DMS 273 (cell line): Measurements from ENCODE around the gene MAEA.

ENCODE experiments used
- DNase-seq: peaks from one replicate; lab custom pipeline; 2025; ENCODE audit not compliant: unreplicated experiment; lab: John Stamatoyannopoulos, UW

The MAEA gene

DNA sequence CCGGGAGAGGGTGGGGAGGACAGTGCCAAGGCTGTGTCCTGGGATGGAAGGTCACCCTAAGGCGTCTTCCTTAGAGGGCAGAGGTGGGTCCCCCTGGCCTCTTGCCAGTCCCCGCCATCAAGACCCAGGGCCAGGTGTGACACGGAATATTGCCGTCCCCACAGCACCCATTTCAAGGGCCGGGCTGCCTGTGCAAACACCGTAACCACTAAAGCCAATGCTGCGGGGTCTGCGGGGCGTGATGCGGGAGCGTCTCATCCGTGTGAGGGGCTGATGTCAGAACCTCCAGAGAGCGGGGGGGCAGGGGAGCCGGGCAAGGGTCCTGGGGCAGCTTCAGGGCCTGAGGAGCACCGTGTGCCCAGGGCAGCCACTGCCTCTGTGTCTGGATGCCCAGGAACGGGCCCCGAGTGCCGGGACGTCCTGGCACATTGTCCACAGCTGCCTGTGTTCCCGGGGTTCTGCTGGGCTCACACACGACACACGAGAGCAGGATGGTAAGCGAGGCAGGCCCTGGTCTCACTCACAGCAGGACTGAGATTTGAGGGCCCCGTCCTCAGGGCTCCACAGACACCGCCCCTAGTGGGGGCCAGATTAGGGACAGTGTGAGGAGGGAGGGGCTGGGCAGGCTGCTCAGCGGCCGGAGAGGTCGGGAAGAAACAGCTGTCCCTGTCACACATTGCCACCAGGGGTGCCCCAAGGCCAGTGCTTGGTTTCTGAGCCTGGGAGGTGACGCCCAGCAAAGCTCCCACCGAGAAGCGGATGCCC, 87.3 kb downstream of the MAEA start:
- DNase-seq: no peak

DNA sequence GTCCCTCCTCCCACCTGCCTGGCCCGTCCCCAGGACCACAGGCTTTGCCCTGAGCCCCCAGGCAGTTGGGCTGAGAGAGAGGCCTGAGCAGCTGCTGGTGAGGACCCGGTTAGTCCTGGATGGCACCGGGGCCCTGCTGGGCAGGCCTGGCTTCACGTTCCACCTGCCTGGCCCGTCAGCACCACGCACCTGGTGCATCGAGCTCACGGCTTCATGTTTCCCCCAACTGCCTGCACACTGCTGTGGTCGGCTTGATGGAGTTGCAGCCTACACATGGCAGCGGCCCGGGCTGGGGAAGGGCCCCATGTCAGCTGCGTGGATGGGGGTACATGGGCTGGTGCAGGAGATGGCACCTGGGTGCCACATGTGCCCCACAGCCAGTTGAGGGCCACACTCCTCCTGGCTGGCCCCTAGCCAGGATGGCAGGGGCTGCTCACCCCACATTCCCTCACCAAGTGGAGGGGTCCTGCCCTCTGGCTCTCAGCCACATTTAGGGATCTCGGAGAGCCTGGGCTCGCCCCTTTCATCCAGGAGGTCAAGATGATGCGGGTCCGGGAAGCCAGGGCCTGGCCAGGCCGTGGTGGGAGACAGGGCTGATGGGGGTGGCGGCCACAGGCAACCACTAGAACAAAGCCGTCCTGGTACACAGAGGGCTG, 88.0 kb downstream of the MAEA start:
- no peak for DNase-seq

DNA sequence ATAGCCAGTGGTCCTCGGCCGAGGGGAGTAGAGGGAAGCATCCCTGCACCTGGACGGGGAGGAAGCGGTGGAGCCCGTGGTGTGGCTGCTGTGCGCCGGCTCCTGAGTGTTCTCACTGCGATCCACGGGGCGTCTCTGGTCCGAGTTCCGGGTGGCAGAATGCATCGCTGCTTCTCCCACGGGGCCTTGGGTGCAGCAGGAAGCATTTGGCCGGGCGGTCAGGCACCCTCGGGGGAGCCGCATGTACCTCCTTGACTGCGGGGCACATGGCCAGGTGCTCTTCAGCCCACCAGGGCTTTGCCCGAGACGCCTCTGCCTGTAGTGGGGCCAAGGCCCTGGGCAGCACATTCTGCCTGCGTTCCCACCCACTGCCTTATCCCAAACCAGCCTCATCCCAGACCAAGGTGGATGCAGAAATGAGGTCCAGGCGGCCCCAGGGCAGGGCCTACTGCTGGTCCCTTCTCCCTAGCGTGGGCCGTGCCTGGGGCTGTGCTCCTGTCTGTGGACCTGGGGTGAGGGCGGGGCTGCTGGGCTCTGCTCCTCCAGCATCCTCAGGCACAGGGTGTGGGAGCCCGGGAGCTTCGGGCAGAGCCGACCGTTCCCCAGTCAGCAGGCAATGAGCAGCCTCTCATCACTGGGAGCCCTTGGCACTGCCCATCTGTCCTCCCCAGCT, 89.0 kb downstream of the MAEA start:
- DNase-seq: no peak

DNA sequence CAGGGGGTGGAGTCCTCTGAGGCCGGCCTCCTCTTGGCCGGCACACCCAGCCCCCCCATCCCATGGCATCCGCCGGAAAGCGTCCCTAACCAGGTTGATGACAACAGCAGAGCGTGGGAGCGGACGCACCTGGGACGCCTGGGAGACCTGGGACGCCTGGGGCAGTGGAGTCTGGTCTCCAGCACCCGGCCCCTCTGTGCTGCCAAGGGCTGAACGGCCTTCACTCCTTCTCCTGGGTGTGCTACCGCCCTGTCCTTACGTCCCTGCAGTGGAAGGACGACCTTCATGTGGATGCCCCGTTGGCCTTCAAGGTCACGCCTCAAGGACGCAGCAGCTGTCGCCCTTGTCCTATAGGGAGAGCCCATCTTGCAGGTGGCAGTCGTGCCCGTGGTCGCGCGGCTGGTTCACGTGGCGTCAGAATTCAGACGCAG, 89.7 kb downstream of the MAEA start:
- DNase-seq: no peak

DNA sequence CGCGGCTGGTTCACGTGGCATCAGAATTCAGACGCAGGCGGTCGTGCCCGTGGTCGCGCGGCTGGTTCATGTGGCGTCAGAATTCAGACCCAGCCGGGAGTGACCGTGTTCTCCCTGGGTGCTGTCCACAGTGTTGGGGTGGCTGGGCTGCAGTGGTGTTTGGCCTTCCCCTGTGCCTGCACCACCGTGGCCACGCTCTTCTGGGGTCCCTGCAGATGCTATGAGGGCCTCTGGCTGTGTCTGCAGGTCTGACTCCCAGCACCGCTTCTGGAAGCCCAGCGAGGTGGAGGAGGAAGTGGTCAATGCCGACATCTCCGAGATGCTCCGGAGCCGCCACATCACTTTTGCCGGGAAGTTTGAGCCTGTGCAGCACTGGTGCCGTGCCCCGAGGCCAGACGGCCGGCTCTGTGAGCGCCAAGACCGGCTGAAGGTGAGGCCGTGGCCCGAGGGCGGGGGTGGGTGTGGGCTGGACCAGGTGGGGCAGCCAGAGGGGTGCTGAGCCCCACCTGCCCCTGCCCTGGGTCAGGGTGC, 90.2 kb downstream of the MAEA start:
- no peak for DNase-seq

DNA sequence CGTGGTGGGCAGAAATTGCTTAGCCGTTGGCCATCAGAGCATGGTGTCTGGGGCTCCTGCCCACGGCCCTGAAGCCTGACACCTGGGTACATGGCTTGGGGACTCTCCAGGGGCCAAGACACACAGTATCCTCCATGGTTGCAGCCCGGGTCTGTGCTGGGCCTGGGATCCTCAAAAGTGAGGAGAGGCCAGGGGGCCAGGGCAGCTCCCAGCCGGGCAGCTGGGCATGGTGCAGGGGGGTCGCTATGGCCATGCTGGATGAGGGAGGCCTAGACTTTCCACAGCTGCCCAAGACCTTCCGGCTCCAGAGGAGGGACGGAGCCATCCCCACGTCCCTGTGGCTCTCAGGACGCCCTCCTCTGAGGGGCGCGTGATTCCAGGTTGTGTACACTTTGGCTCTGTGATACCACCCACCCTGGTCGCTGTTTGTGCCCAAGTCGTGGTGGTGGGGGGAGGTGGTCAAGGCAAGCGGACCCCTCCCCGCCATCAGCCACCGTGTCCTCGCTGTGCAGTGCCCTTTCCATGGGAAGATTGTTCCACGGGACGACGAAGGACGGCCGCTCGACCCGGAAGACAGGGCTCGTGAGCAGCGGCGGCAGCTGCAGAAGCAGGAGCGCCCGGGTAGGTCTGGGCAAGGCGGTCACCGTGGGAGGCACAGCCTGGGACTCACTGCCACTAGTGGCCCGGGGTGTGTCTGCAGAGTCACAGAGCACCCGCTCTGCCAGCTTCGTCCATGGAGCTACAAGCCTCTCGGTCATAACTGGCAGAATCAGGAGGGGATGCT, 90.9 kb downstream of the MAEA start:
- no peak for DNase-seq

DNA sequence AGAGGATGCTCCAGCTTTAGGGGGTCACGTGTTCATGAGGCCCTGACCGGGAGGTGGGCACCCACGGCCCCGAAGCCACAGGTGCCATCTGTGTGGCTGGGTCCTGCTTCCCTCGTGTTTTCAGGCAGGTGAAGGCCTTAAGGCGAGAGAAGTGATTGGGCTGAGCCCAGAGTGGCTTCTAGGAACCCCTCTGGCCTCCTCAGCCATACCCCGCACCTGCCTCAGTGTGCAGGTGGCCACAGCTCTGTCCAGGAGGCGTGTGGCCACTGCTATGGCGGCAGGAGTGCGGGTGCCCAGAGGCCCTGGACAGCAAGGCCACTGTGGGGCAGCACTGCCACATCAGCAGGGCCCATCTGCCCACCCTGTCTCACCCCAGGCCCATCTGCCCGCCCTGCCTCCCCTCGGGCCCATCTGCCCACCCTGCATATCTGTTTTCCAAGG, 91.5 kb downstream of the MAEA start:
- DNase-seq: peak; percentile 23

DNA sequence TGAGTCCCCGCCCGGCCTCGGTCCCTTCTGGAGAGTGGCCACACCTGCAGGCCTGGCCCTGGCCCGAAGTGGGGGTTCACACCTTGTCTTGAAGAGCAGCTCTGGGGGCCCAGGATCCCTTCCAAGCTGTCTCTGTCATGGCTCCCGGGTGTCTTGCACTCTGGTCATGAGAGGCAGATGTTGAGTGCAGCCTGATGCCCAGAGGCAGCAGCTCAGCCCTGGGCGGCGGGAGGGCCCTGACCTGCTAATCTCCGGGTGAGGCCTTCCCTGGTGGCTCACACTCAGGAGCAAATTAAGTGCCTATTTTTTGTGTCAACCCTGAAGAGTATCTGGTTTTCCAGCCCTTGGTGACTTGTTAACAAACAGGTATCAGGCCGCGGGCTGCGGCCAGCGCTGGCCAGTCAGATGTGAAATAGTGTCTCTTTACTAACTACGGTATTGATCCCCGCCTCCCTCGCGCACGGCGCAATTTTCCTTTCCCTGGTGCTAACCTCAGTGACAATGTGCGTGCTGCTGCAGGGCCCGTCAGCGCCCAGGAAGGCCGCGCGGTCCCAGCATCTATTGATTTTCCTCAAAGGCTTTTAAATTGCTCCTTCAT, 92.4 kb downstream of the MAEA start:
- no peak for DNase-seq

DNA sequence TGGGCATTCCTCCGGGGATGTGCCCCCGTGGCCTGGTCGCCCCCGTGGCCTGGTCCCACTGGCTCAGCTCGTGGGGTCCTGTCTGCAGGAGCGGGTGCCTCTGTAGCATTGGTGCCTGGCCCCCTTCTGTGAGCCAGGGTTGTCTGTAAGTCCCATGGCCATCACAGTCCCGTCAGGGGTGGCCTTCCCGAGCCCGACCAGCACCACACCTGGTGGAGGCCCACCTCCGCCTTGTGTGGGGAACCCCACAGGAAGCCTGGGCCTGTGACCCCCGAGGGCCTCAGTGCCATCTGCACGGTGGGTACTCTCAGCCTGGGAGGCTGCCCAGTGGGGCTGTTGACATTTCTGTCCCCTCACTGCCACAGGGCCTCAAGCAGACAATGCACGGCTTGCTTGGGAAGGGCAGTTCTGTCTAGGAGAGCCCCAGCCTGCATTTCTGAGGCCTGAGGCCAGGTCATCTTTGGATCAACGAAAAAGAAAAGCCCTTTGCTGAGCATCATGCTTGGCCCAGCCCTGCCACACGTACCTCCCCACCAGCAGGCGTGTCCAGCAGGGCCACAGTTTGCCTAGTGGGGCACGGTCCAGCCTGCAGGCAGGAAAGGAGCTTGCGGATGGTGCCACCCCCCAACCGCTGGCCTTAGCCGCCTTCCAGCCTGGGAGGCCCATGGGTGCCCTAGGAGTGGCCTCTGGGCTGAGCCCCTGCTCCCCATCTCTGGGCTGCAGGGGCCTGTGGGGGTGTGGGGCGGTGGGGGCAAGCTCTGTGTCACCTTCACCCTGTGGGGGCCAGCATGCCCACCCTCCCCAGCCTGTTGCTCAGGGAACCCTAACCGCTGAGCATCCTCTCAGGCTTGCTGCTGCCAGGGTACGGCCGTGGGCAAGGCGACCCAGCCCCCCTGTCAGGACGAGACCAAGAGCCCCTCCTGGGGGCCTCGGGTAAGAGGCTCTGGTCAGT, 93.4 kb downstream of the MAEA start:
- DNase-seq: no peak

DNA sequence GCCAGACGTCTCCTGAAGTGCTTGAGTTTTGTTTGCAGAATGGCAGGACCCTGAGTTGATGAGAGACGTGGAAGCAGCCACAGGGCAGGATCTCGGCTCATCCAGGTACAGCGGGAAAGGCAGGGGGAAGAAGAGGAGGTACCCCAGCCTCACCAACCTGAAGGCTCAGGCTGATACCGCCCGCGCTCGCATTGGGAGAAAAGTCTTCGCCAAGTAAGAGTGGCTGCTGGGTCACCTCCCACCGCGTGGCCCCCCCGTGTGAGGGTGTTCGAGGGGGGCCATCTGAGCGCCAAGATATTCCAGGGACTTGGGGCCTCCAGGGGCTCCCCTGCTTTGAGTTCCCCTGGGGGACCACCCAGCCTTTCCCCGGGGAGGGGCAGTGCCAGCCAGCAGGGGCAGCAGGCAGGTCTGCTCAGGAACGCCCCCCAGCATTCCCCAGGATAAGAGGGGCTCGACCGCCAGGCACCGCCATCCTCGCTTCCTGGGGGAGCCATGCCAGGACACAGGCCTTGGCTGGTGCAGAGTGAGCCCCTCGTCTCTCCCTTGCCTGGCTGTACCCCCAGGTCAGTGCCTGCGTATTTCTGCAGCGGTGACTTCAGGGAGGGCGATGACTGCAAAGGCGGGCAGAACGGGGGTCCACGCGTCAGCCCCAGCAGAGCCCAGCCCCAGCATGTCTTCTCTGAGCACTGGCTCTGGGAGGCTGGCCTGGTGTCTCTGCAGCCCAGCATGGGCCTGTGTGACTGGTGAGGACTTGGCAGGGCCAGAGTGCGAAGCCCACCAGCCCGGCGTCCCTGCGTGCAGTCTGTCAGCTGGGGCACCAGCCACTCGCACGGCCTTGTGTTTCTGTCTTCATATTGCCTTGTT, 94.3 kb downstream of the MAEA start:
- DNase-seq: no peak

DNA sequence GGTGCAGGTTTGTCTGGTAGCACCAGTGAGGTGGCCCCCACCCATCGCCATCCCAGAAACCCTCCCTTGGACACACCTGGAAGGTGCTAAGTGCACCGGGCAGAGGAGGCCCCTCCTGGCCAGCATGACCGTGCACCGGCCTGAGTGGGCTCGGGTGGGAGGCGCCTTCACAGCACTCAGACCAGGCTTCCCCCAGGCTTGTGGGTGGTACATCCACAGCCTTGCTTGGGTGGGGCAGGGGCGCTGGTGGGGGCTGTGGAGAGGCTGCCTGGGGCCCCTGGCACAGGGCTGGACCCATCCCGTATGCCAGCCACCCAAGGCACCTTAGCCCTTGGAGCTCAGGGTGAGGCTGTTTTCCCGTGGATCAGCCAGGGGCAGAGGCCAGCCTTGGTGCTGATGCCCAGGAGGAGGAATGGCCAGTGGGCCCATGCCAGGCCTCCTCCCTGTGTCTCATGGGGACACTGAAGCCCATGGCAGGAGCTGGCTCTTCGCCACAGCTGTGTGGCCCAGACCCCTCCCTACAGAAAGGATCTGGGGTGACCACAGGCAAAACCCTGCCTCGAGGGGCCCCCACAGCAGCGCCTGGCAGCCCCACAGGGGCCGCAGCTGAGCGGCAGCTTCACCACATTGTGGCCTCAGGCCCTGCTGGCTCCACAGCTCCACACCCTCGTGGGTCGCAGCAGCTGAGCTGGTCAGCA, 95.1 kb downstream of the MAEA start:
- DNase-seq: no peak

DNA sequence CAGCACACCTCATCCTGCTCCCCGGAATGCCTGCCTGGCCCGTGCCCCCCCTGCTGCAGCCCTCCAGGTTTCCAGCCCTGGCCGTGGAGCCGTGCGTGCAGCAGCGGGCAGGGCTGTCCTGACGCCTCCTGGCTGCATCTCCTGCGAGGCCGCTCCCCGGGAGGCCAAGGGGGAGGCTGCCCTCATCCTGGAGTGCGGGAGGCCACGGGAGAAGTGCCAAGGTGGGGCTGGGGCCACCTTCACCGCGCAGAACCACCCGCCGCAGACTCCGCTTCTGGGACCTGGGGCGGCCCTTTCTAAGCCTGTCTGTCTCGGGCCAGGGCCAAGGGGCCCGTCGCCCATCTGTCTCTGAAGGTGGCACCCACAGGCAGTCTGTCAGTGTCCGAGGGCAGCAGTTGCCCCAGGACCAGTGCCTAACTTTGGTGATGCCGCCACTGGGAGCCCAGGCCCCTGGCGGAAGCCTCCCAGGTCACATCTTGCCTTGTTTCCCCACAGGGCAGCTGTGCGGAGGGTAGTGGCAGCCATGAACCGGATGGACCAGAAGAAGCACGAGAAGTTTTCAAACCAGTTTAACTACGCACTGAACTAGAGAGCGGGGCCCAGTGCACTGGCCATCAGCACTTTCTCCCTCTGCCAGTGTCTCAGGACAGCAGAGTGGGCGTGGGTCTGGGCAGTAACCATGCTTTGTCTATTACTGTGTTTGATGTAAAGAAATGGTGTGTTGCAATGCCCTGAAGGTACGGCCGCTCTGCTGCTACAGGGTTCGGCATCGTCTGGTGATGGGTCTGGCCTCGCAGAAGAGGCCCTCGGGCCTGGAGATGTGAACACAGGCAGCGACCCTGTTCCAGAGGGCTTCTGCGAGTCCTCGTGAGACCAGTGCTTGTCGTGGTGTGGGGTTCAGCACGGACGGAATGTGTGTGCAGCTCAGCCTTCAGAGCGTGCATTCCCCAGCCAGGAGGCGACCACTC, 96.0 kb downstream of the MAEA start:
- no peak for DNase-seq
